Naive B cell (primary cell): Measurements from ENCODE around the gene AGTPBP1. TPM values are rescaled to one million over a fixed set of nuclear protein-coding genes. Genes with fewer than 3 reads are reported as not detected.

Experiments
- ATAC-seq, 2 donors: fragments of 150-1000 bp; cut with Tn5 transposase; 2 replicates each; pipeline ENCODE4 v1.10.0; 2021; ENCODE audit warnings: low read depth in 2 of 2, mild to moderate bottlenecking in 2 of 2, moderate library complexity in 2 of 2
- DNase-seq: peaks from one replicate; pipeline ENCODE4 v3.0.0; 2022
- H3K27ac Mint-ChIP-seq, 6 donors: one replicate each; pipeline ENCODE4 v1.8.0; 2020 to 2022; ENCODE audit warnings: mild to moderate bottlenecking in 6 of 6, mixed read lengths in 6 of 6, moderate library complexity in 5 of 6, inconsistent platforms in 2 of 6
- H3K27me3 Mint-ChIP-seq, 3 donors: one replicate each; pipeline ENCODE4 v1.8.0; 2021 to 2022; ENCODE audit warnings: mixed read lengths in 3 of 3, mild to moderate bottlenecking in 1 of 3
- H3K36me3 Mint-ChIP-seq, 2 donors: one replicate each; pipeline ENCODE4 v1.8.0; 2020 to 2022; ENCODE audit warnings: mixed read lengths in 2 of 2, inconsistent platforms in 1 of 2, mild to moderate bottlenecking in 1 of 2
- H3K4me1 Mint-ChIP-seq, 3 donors: one replicate each; pipeline ENCODE4 v1.8.0; 2020 to 2022; ENCODE audit warnings: mixed read lengths in 3 of 3, inconsistent platforms in 1 of 3, mild to moderate bottlenecking in 1 of 3, moderate library complexity in 1 of 3
- H3K4me3 Mint-ChIP-seq, 8 donors: one replicate each; pipeline ENCODE4 v1.8.0; 2020 to 2022; ENCODE audit warnings: mild to moderate bottlenecking in 8 of 8, mixed read lengths in 8 of 8, moderate library complexity in 8 of 8, inconsistent platforms in 2 of 8
- H3K9me3 Mint-ChIP-seq, 7 donors: one replicate each; pipeline ENCODE4 v1.8.0; 2020 to 2022; ENCODE audit warnings: mixed read lengths in 7 of 7, mild to moderate bottlenecking in 5 of 7, inconsistent platforms in 2 of 7, moderate library complexity in 1 of 7
- polyA plus RNA-seq, 6 donors: library from polyadenylated mRNA; unstranded; fragments of 300-500 nt; fragmentation: Illumina TruSeq; gene quantifications; one replicate each; pipeline ENCODE4 v1.2.3, GENCODE V29; 2021; ENCODE audit warnings: low read depth in 6 of 6

AGTPBP1 gene
- polyA plus RNA-seq, 6 donors from 2014 or later: 10.5 to 27.1 (median 19.4) TPM

- Mint-ChIP-seq H3K27me3 (peaks cover 20 to 32% (median 31%) of the 10 kb centered on the region in 3 donors), H3K4me1 (no peaks in the 10 kb centered on the region), H3K36me3 (no peaks in the 10 kb centered on the region), H3K27ac (no peak overlapping the region), H3K9me3 (peaks cover 0 to 5% (median 0%) of the 10 kb centered on the region in 7 donors), H3K4me3 (no peak overlapping the region)
- ATAC-seq: no peak
- no peak for DNase-seq
These were observed 225.3 kb downstream of the AGTPBP1 start for GRCh38 chr9:85516455-85516854.

- H3K27ac Mint-ChIP-seq: no peak overlapping the region
- peaks cover 0 to 5% (median 0%) of the 10 kb centered on the region in 7 donors for H3K9me3 Mint-ChIP-seq
- H3K36me3 Mint-ChIP-seq: no peaks in the 10 kb centered on the region
- no peaks in the 10 kb centered on the region for H3K4me1 Mint-ChIP-seq
- no peak for ATAC-seq
- H3K27me3 Mint-ChIP-seq: peaks cover 20 to 29% (median 27%) of the 10 kb centered on the region in 3 donors
- no peak for DNase-seq
- no peak overlapping the region for H3K4me3 Mint-ChIP-seq
These were observed 226.7 kb downstream of the AGTPBP1 start for GRCh38 chr9:85515021-85515420.

DNA sequence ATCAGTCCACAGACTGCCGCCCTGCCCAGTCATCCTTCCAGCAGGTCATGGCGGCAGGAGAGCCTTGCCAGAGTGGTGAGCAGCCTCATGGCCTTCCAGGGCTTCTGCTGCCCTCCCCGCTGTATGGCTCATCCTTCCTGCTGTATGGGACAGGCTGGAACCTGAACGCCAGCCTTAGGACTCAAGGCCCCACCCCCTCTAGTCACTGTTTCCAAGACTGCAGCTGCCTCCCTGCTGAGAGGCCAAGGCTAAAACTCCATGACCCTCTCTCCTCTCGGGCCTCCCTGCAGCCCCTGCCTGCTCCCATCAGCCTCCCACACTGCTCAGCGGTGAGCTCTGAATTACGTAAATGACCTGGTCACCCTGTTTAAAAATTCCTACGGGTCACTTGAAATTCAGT lies 227.5 kb downstream of the AGTPBP1 start:
- DNase-seq (no peak), ATAC-seq (no peak)
- Mint-ChIP-seq H3K27me3 (peaks cover 14 to 21% (median 20%) of the 10 kb centered on the region in 3 donors), H3K4me1 (no peaks in the 10 kb centered on the region), H3K36me3 (no peaks in the 10 kb centered on the region), H3K27ac (no peak overlapping the region), H3K9me3 (peaks cover 0 to 5% (median 0%) of the 10 kb centered on the region in 7 donors), H3K4me3 (no peak overlapping the region)

GRCh38 chr9:85511746-85512145 lies 230.0 kb downstream of the AGTPBP1 start:
- Mint-ChIP-seq H3K9me3 (peaks cover 0 to 9% (median 0%) of the 10 kb centered on the region in 7 donors), H3K4me3 (no peak overlapping the region), H3K36me3 (no peaks in the 10 kb centered on the region), H3K4me1 (no peaks in the 10 kb centered on the region), H3K27ac (no peak overlapping the region), H3K27me3 (peaks cover 14 to 26% (median 23%) of the 10 kb centered on the region in 3 donors)
- DNase-seq: no peak
- ATAC-seq: no peak

DNA sequence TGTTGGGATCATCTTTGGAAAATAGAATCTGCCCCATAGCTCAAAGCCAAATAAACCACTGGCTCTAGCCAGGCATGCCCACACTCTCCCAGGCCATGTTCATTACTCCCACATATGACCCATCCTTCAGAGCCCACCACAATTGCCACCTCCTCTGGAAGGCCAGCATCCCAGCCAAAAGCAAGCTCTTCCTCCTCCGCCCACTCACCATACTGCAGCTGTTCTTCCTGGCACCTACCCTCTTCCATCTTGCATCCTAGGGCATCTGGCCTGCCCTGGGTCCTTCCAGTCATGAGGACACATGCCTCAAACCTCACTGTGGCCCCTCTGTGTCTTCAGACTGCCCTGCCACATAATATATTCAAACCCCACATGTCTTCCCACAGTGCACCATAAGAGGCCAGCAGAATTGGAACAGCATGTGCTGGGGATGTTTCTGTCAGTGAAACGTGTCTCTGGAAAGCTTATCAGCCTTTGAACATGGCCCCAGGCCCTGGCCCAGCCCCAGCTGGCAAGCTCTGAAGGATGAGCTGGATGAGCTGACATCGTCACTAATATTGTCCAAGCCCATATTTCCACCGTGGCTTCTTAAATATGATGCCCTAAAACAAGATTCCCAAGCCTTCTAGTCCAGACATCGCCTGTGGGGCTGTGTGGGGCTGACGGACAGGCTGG lies 230.8 kb downstream of the AGTPBP1 start:
- ATAC-seq (no peak), DNase-seq (no peak)
- H3K27ac Mint-ChIP-seq: no peak overlapping the region
- no peaks in the 10 kb centered on the region for H3K4me1 Mint-ChIP-seq
- peaks cover 14 to 26% (median 23%) of the 10 kb centered on the region in 3 donors for H3K27me3 Mint-ChIP-seq
- no peak overlapping the region for H3K4me3 Mint-ChIP-seq
- peaks cover 0 to 9% (median 0%) of the 10 kb centered on the region in 7 donors for H3K9me3 Mint-ChIP-seq
- no peaks in the 10 kb centered on the region for H3K36me3 Mint-ChIP-seq

- peaks cover 0 to 5% (median 0%) of the 10 kb centered on the region in 7 donors for H3K9me3 Mint-ChIP-seq
- ATAC-seq: no peak
These were observed 233.1 kb downstream of the AGTPBP1 start for GRCh38 chr9:85508616-85509015.

GRCh38 chr9:85505612-85506011 lies 236.1 kb downstream of the AGTPBP1 start:
- Mint-ChIP-seq H3K27ac (no peak overlapping the region), H3K9me3 (peaks cover 0 to 9% (median under 1%) of the 10 kb centered on the region in 7 donors), H3K4me1 (no peaks in the 10 kb centered on the region), H3K27me3 (peaks cover 6 to 24% (median 14%) of the 10 kb centered on the region in 3 donors), H3K36me3 (no peaks in the 10 kb centered on the region), H3K4me3 (no peak overlapping the region)
- ATAC-seq (no peak), DNase-seq (no peak)

More at GRCh38 chr9:85508616-85509015, 233.1 kb downstream of the AGTPBP1 start:
- H3K36me3 Mint-ChIP-seq: no peaks in the 10 kb centered on the region
- no peak for DNase-seq
- H3K27ac Mint-ChIP-seq: no peak overlapping the region
- no peaks in the 10 kb centered on the region for H3K4me1 Mint-ChIP-seq
- H3K27me3 Mint-ChIP-seq: peaks cover 10 to 26% (median 15%) of the 10 kb centered on the region in 3 donors
- H3K4me3 Mint-ChIP-seq: no peak overlapping the region

GRCh38 chr9:85502815-85503655 lies 238.7 kb downstream of the AGTPBP1 start:
- H3K27ac Mint-ChIP-seq: no peak overlapping the region
- ATAC-seq (no peak), DNase-seq (no peak)
- H3K4me3 Mint-ChIP-seq: no peak overlapping the region
- H3K27me3 Mint-ChIP-seq: peaks cover 9 to 20% (median 18%) of the 10 kb centered on the region in 3 donors
- no peaks in the 10 kb centered on the region for H3K4me1 Mint-ChIP-seq
- H3K36me3 Mint-ChIP-seq: no peaks in the 10 kb centered on the region
- peaks cover 8 to 21% (median 14%) of the 10 kb centered on the region in 7 donors for H3K9me3 Mint-ChIP-seq

DNA sequence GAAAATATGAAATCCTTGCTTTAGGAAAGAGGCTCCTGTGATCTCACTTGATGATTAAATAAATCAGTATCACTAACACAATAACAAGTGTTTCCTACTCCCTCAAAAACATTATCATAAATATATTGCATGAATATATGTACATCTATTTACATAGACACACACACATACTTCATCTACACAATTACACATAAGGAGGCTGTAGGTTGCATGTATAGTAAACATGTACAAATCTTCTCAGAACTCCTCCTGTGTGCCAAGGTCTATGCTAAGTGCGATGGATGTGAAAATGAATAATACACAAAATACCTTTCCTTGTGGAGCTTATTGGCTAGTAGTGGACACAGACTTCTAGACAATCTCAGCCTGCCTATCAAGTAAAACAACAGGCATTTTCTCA lies 239.9 kb downstream of the AGTPBP1 start:
- Mint-ChIP-seq H3K27ac (no peak overlapping the region), H3K9me3 (peaks cover 8 to 21% (median 17%) of the 10 kb centered on the region in 7 donors), H3K27me3 (peaks cover 9 to 20% (median 11%) of the 10 kb centered on the region in 3 donors), H3K4me3 (no peak overlapping the region), H3K4me1 (peaks cover 0 to 2% (median 0%) of the 10 kb centered on the region in 3 donors), H3K36me3 (no peaks in the 10 kb centered on the region)
- DNase-seq (no peak), ATAC-seq (no peak)

DNA sequence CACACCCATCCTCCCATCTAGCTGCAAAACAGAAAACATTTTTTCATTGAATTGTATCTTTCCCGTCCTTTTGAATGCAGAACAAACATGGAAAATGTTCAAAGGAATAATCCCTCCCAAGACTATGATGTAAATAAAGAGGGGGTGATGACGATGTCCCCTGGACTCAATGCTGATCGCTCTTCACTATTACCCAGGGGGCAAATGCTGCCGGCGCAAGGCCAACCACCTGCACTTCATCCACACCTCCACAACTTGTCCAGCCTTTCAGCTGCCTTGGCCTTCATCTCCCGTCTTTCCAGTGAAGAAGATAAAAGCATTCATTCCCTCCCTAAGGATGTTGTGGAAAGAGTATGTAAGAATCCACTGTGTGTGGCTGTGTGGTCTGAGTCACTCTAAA lies 240.3 kb downstream of the AGTPBP1 start:
- no peak overlapping the region for H3K27ac Mint-ChIP-seq
- no peak overlapping the region for H3K4me3 Mint-ChIP-seq
- H3K9me3 Mint-ChIP-seq: peaks cover 8 to 24% (median 22%) of the 10 kb centered on the region in 7 donors
- H3K36me3 Mint-ChIP-seq: no peaks in the 10 kb centered on the region
- no peak for DNase-seq
- peaks cover 9 to 20% (median 11%) of the 10 kb centered on the region in 3 donors for H3K27me3 Mint-ChIP-seq
- ATAC-seq: no peak
- H3K4me1 Mint-ChIP-seq: peaks cover 0 to 5% (median 0%) of the 10 kb centered on the region in 3 donors

Other genes with a start within 250 kb of the AGTPBP1 start
- gene NAA35, start 199.2 kb upstream of the AGTPBP1 start, polyA plus RNA-seq: 10 to 100 TPM in 3 of 6 donors, 1 to 10 TPM in 3; 7.4 to 12.6 (median 9.7) TPM